Measurements from ENCODE around the gene MINPP1. TPM values are rescaled to one million over a fixed set of nuclear protein-coding genes. Genes with fewer than 3 reads are reported as not detected.

MINPP1 gene
- total and polyA plus RNA-seq, 2 of the 4 experiments (the other 2 are of a cell fraction), result 11.7 to 14.4 TPM

- dilution Hi-C loops (cut with HindIII; ENCODE audit: low sequenced_read_pairs, unreplicated experiment), result no loop called here
- H3K4me3 ChIP-seq (ENCODE audit: insufficient read depth, low read depth, low read length), result no peak overlapping the region
- H4K5ac ChIP-seq (ENCODE audit: low read depth, low read length), result no peak overlapping the region
- H3K4me1 ChIP-seq (ENCODE audit: control insufficient read depth, insufficient read depth, low read length), result peaks cover 11% of the 10 kb centered on the region
- H2AK9ac ChIP-seq (replicated peaks; ENCODE audit: low read depth, low read length, poor library complexity), result peak overlapping the region; percentile 2
- no TSS peak for BruUV-seq (replicated peaks)
- H3K9me1 ChIP-seq (ENCODE audit: insufficient read depth, low read length), result peaks cover 3% of the 10 kb centered on the region; the same call in 1 of the 2 replicates
- no peaks in the 10 kb centered on the region for H4K20me1 ChIP-seq (ENCODE audit: insufficient read depth, low read length)
- CTCF ChIA-PET, result interaction anchor here (0.7 kb wide), 1 partner anchor 30 kb away, joined by 3 read pairs; no protein-coding TSS in a partner anchor
- H3K79me1 ChIP-seq (ENCODE audit: low read depth in 1 of 2, low read length in 2 of 2), result no peaks in the 10 kb centered on the region
- no peak overlapping the region for H2BK120ac ChIP-seq (ENCODE audit: low read depth, low read length)
- H3K9me3 ChIP-seq (ENCODE audit: control insufficient read depth, insufficient read depth, low read length), result no peaks in the 10 kb centered on the region
- no peak overlapping the region for H2AFZ ChIP-seq (replicated peaks; ENCODE audit: low read length, poor library complexity)
- no peak overlapping the region for H3K18ac ChIP-seq (ENCODE audit: low read depth, low read length)
- in situ Hi-C loops (cut with MboI; ENCODE audit: low sequenced_read_pairs), result no loop called here
- H3K14ac ChIP-seq (replicated peaks; ENCODE audit: low read depth, low read length), result peak overlapping the region; percentile 61; the same call in 1 of the 2 replicates
- H3K56ac ChIP-seq (ENCODE audit: extremely low read depth, insufficient read depth, low read length), result no peak overlapping the region
- TF ChIP-seq RFX5 (IDR thresholded peaks at IDR 0.05; ENCODE audit: low read depth, low read length) (no peak), RAD21 (IDR thresholded peaks at IDR 0.05; ENCODE audit: low read length) (no peak), MXI1 (IDR thresholded peaks at IDR 0.05; ENCODE audit: borderline replicate concordance, low read depth, low read length) (no peak)
- 0 out of 2 replicates have a peak overlapping the region, but pooled peaks have one; percentile 26 for H3K4ac ChIP-seq (ENCODE audit: low read depth, low read length)
- intact Hi-C loops (cut with micrococcal nuclease), result loop anchor here (5.0 kb wide), 1 partner anchor 37 kb away; no protein-coding TSS in a partner anchor
- H3K4me2 ChIP-seq (ENCODE audit: low read depth, low read length), result peak overlapping the region; percentile 23; the same call in 1 of the 2 replicates
- no peak overlapping the region for H4K91ac ChIP-seq (ENCODE audit: insufficient read depth, low read depth, low read length)
- H3K9ac ChIP-seq (ENCODE audit: low read depth, low read length), result no peak overlapping the region
- H3K23ac ChIP-seq (ENCODE audit: low read depth, low read length), result no peak overlapping the region
- DNase-seq (peak; percentile 74), ATAC-seq (ENCODE audit: low read depth) (peak; percentile 78)
- peak overlapping the region in 1 of 2 experiments; percentile 18; a peak in 1 of 4 replicates for H4K8ac ChIP-seq (ENCODE audit: low read depth in 2 of 2, low read length in 2 of 2)
- H2BK5ac ChIP-seq (ENCODE audit: low read depth, low read length, poor library complexity, severe bottlenecking), result no peak overlapping the region
- no peak overlapping the region for H2AK5ac ChIP-seq (ENCODE audit: low read depth, low read length)
- H3K27me3 ChIP-seq (ENCODE audit: control insufficient read depth, insufficient read depth, low read length), result peaks cover under 1% of the 10 kb centered on the region; the same call in 1 of the 2 replicates
- no peaks in the 10 kb centered on the region for H3K36me3 ChIP-seq (ENCODE audit: control insufficient read depth, insufficient read depth, low read length)
- H2BK15ac ChIP-seq (ENCODE audit: low read depth, low read length), result peak overlapping the region; percentile 23; the same call in 1 of the 3 replicates
- H2BK20ac ChIP-seq (ENCODE audit: low read depth, low read length), result no peak overlapping the region
- H3K27ac ChIP-seq (ENCODE audit: insufficient read depth, low read length), result no peak overlapping the region
- WGBS, 2 experiments (ENCODE audit: extremely low coverage in 2 of 2, insufficient read length in 1 of 2), result no CpG with 5 or more reads among the region's 3 CpGs
- POLR2A ChIA-PET (ENCODE audit: unreplicated experiment), result no interaction called here
Measured at GRCh38 chr10:87589645-87590051, 85.0 kb downstream of the MINPP1 start.
